ENCODE results near the gene CHST15. TPM values are rescaled to one million over a fixed set of nuclear protein-coding genes. Genes with fewer than 3 reads are reported as not detected.

Gene CHST15
- total and polyA plus RNA-seq, 2 of the 8 experiments (the other 6 are each of a cell fraction or from before 2014, with no cell fraction given): 8.8 to 9.1 TPM

DNA sequence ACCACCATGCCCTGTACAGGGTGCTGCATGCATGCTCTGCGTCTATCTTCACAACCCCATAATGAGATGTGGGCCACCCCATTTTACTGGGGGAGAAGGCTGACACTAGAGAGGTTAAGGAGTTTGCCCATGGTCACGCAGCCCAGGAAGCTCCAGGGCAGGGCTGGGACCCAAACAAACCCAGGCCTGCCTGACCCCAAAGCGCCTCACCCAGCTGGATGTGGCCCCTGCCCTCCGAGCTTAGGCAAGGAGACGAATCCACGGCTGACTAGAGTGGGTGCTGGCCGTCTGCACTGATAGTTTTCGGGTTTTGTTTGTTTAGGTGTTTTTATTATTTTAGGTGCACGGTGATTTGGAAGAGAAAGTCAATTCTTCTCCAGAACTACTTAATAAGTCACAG, 65.7 kb downstream of the CHST15 start (continued):
- TF ChIP-seq RAD21 (IDR thresholded peaks at IDR 0.05 in 1 of 2, conservative IDR thresholded peaks at IDR 0.05 in 1 of 2; ENCODE audit: low read depth in 2 of 2, low read length in 2 of 2) (no peak), CEBPB (IDR thresholded peaks at IDR 0.05; ENCODE audit: low read depth, low read length) (no peak), SIN3A (conservative IDR thresholded peaks at IDR 0.05 in 1 of 2, IDR thresholded peaks at IDR 0.05 in 1 of 2; ENCODE audit: low read depth in 1 of 2, low read length in 2 of 2) (no peak), NANOG (IDR thresholded peaks at IDR 0.05; ENCODE audit: insufficient read depth, low read depth, low read length, poor library complexity, severe bottlenecking) (no peak), BCL11A (IDR thresholded peaks at IDR 0.05; ENCODE audit: low read depth in 2 of 2, low read length in 2 of 2) (no peak), EGR1 (IDR thresholded peaks at IDR 0.05; ENCODE audit: borderline replicate concordance, low read depth, low read length) (no peak), HDAC2 (IDR thresholded peaks at IDR 0.05; ENCODE audit: borderline replicate concordance in 1 of 2, low read depth in 2 of 2, low read length in 2 of 2) (no peak)
- TF ChIP-seq, protein P1, sequence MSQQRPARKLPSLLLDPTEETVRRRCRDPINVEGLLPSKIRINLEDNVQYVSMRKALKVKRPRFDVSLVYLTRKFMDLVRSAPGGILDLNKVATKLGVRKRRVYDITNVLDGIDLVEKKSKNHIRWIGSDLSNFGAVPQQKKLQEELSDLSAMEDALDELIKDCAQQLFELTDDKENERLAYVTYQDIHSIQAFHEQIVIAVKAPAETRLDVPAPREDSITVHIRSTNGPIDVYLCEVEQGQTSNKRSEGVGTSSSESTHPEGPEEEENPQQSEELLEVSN (IDR thresholded peaks at IDR 0.05): no peak
